Ishikawa (cell line): Measurements from ENCODE around the gene CDC42BPA.
A peak's percentile ranks its signal among the peaks of the same experiment; 100 is the strongest.

Experiments used
- CEBPB ChIP-seq: IDR thresholded peaks from 2 replicates; pipeline ENCODE4 v1.6.1; 2012
- CREB1 ChIP-seq: IDR thresholded peaks from 2 replicates; pipeline ENCODE4 v1.6.1; 2012; ENCODE audit warnings: low read depth
- EGR1 ChIP-seq: IDR thresholded peaks from 2 replicates; pipeline ENCODE4 v1.6.1; 2012
- EP300 ChIP-seq: IDR thresholded peaks from 2 replicates; pipeline ENCODE4 v1.6.1; 2012; ENCODE audit warnings: borderline replicate concordance
- FOXM1 ChIP-seq: IDR thresholded peaks from 2 replicates; pipeline ENCODE4 v1.6.1; 2012; ENCODE audit warnings: low read depth, borderline replicate concordance
- NFIC ChIP-seq: IDR thresholded peaks from 2 replicates; pipeline ENCODE4 v1.6.1; 2012
- RAD21 ChIP-seq: IDR thresholded peaks from 2 replicates; pipeline ENCODE4 v1.6.1; 2012; ENCODE audit warnings: low read depth
- TAF1 ChIP-seq: IDR thresholded peaks from 2 replicates; pipeline ENCODE4 v1.6.1; 2012; ENCODE audit warnings: low read depth, mild to moderate bottlenecking
- TCF12 ChIP-seq: IDR thresholded peaks from 2 replicates; pipeline ENCODE4 v1.6.1; 2012; ENCODE audit warnings: low read depth
- TEAD4 ChIP-seq: IDR thresholded peaks from 2 replicates; pipeline ENCODE4 v1.6.1; 2012
- YY1 ChIP-seq: IDR thresholded peaks from 2 replicates; pipeline ENCODE4 v1.6.1; 2012; ENCODE audit warnings: low read depth
- ZBTB7A ChIP-seq: IDR thresholded peaks from 2 replicates; pipeline ENCODE4 v1.6.1; 2012; ENCODE audit warnings: low read depth
- TF ChIP-seq, protein P1 (sequence below): IDR thresholded peaks from 2 replicates; pipeline ENCODE4 v1.6.1; 2012
- TF ChIP-seq, protein P2 (sequence below): IDR thresholded peaks from 2 replicates; pipeline ENCODE4 v1.6.1; 2012; ENCODE audit warnings: low read depth, mild to moderate bottlenecking
- TF ChIP-seq, protein P3 (sequence below): IDR thresholded peaks from 2 replicates; pipeline ENCODE4 v1.6.1; 2012

CDC42BPA gene

DNA sequence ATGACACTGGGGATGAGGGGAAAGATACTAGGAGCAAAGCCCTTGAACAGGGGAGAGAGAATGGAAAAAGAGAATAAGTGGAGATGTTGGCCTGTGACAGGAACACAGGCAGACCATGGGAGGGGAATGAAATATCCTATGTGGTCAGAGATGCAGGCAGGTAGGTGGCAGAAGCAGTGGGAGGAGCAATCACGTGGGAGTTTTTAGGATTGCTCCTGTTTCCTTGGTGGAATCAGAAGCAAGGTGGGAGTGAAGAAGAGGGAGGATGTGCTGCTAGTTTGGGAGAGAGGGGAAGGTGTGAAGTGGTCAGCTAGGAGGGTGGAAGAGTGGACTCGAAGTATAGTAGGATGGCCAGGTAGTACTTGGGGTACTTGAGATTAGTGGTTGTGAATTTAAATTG lies 46.4 kb upstream of the CDC42BPA start:
- no peak for TF ChIP-seq TCF12
- TF ChIP-seq, protein P1, sequence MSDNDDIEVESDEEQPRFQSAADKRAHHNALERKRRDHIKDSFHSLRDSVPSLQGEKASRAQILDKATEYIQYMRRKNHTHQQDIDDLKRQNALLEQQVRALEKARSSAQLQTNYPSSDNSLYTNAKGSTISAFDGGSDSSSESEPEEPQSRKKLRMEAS = no peak
- no peak for TF ChIP-seq YY1
- TF ChIP-seq EP300 = no peak
- TF ChIP-seq FOXM1 = no peak
- TF ChIP-seq ZBTB7A = no peak
- no peak for TF ChIP-seq TEAD4
- TF ChIP-seq NFIC = no peak
- TF ChIP-seq, protein P2, sequence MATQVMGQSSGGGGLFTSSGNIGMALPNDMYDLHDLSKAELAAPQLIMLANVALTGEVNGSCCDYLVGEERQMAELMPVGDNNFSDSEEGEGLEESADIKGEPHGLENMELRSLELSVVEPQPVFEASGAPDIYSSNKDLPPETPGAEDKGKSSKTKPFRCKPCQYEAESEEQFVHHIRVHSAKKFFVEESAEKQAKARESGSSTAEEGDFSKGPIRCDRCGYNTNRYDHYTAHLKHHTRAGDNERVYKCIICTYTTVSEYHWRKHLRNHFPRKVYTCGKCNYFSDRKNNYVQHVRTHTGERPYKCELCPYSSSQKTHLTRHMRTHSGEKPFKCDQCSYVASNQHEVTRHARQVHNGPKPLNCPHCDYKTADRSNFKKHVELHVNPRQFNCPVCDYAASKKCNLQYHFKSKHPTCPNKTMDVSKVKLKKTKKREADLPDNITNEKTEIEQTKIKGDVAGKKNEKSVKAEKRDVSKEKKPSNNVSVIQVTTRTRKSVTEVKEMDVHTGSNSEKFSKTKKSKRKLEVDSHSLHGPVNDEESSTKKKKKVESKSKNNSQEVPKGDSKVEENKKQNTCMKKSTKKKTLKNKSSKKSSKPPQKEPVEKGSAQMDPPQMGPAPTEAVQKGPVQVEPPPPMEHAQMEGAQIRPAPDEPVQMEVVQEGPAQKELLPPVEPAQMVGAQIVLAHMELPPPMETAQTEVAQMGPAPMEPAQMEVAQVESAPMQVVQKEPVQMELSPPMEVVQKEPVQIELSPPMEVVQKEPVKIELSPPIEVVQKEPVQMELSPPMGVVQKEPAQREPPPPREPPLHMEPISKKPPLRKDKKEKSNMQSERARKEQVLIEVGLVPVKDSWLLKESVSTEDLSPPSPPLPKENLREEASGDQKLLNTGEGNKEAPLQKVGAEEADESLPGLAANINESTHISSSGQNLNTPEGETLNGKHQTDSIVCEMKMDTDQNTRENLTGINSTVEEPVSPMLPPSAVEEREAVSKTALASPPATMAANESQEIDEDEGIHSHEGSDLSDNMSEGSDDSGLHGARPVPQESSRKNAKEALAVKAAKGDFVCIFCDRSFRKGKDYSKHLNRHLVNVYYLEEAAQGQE = no peak

DNA sequence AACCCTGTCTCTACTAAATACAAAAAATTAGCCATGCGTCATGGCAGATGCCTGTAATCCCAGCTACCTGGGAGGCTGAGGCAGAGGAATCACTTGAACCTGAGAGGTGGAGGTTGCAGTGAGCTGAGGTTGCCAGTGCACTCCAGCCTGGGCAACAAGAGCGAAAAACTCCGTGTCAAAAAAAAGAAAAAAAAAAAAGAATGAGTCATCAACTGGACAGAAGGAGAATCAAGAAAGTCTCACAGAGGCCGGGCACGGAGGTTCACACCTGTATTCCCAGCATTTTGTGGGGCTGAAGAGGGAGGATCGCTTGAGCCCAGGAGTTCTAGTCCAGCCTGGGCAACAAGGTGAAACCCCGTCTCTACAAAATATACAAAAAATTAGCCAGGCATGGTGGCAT lies 45.5 kb upstream of the CDC42BPA start:
- TF ChIP-seq FOXM1 (no peak), TEAD4 (no peak), EGR1 (no peak), CREB1 (no peak), NFIC (no peak), ZBTB7A (no peak), CEBPB (no peak), EP300 (no peak), YY1 (no peak), RAD21 (no peak), TAF1 (no peak), TCF12 (no peak)
- TF ChIP-seq, protein P2 = no peak
- TF ChIP-seq, protein P1 = no peak
- TF ChIP-seq, protein P3, sequence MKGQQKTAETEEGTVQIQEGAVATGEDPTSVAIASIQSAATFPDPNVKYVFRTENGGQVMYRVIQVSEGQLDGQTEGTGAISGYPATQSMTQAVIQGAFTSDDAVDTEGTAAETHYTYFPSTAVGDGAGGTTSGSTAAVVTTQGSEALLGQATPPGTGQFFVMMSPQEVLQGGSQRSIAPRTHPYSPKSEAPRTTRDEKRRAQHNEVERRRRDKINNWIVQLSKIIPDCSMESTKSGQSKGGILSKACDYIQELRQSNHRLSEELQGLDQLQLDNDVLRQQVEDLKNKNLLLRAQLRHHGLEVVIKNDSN = no peak

DNA sequence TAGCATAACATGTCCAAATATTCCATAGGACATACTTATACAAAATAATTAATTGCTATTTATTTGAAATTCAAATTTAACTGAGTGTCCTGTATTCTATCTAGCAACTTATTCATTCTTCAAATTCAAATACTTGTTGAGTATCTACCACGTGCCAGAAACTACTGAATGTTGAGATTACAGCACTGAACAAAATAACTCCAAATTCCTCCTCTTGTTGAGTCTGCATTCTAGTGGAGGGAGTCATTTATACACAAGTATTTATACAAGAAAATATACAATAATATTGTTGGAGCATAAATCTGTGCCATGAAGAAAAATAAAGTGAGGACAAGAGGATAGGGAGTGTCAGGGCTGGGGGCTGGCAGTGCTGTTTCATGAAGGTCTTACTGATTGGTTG lies 43.7 kb upstream of the CDC42BPA start:
- TF ChIP-seq CREB1 (no peak), RAD21 (no peak), TAF1 (no peak), YY1 (no peak), TCF12 (no peak), TEAD4 (no peak), EGR1 (no peak), NFIC (no peak)
- TF ChIP-seq, protein P1 = no peak
- TF ChIP-seq, protein P3 = no peak

DNA sequence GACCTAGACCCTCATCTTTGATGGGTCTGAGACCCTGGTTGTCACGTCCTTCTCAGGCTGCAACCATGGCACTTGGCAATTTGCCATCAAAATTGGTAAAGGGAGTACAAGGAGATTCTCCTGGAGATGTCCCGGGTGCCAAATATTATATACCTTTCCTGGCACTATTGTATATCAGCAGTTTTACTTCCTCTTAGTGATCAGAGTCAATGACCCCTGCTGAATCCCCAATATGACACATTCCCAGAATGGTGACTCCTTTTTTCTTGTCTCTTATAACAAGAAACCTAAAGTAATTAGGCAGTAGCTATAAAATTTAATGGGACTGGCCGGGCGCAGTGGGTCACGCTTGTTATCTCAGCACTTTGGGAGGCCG lies 39.6 kb upstream of the CDC42BPA start:
- TF ChIP-seq EP300 (no peak), TCF12 (no peak), NFIC (peak; percentile 29; the same call in 1 of the 2 replicates)

DNA sequence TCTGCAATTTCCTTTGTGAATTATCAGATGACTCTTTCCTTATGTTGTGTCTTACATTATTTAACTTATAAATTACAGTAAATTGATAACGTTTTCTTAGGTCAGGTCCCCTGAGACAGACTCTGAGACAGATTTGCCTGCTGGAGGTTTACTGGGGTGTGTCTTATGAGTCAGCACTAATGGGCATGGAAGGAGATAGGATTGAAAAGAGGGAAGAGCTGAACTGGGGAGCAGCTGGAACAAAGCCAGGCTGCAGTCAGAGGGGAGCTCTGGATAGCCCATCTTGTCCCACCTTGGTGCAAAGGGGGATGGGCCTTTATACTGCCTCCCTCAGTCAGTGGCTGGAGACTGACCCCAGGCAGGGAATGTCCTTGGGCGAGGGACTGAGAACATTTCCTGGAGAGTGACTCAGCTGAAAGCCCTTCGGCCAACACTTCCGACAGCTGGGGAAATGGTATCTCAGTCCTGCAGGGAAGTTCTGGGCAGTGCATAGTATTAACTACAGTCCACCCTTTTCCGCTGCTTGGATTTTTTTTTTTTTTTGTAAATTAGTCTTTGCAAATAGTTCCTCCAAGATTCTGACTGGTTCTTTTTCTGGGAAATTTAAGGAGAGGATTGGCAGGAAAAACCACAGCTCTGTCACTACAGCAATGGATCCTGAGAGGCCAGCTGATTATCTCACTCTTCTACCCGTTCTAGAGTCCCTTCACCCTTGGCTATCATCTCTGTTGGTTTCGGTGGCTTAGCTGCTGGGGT lies 39.1 kb upstream of the CDC42BPA start:
- TF ChIP-seq TCF12 (peak; percentile 31; the same call in 1 of the 2 replicates), CREB1 (no peak), YY1 (no peak), NFIC (peak; percentile 46; the same call in 1 of the 2 replicates), CEBPB (no peak), TEAD4 (no peak), FOXM1 (no peak), TAF1 (no peak), EP300 (no peak), ZBTB7A (no peak)
- TF ChIP-seq, protein P3 = no peak
- TF ChIP-seq, protein P1 = no peak
- TF ChIP-seq, protein P2 = no peak
